AG08395 (cell line): Measurements from ENCODE around the gene ZNF225.
"Not testable (repeated sequence)": the region's sequence is repeated elsewhere in the genome, so short reads cannot be mapped to it uniquely, and the experiment has no call there.

Experiments
- DNase-seq: peaks from one replicate; pipeline ENCODE4 v3.0.0; 2012; ENCODE audit warnings: mixed read lengths, low spot score

ZNF225 gene

DNA sequence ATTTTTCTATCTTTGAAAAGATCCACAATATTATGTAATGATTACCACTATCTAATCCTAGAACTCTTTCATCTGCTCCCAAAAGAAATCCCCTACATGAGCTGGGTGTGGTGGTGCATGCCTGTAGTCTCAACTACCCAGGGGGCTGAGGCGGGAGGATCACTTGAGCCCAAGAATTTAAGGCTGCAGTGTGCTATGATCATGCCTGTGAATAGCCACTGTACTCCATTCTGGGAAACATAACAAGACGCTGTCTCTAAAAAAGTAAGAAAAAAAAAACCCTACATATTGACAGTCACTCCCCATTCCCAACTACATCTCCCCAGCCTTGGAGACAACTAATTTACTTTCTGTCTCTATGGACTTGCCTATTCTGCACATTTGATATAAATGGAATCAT is 50.6 kb downstream of the ZNF225 start:
- DNase-seq = no peak

DNA sequence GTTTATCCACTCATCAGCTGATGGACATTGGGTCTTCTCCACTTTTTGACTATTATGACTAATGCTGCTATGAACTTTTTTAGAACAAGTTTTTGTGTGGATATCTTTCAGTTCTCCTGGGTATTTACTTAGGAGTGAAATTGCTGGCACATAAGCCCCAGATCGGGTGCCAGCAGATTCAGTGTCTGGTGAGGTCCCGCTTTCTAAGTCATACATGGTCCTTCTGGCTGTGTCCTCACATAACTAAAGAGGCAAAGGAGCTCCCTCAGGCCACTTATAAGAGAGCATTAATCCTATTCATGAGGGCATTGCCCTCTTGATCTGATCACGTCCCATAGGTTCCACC is 51.1 kb downstream of the ZNF225 start:
- no peak for DNase-seq

DNA sequence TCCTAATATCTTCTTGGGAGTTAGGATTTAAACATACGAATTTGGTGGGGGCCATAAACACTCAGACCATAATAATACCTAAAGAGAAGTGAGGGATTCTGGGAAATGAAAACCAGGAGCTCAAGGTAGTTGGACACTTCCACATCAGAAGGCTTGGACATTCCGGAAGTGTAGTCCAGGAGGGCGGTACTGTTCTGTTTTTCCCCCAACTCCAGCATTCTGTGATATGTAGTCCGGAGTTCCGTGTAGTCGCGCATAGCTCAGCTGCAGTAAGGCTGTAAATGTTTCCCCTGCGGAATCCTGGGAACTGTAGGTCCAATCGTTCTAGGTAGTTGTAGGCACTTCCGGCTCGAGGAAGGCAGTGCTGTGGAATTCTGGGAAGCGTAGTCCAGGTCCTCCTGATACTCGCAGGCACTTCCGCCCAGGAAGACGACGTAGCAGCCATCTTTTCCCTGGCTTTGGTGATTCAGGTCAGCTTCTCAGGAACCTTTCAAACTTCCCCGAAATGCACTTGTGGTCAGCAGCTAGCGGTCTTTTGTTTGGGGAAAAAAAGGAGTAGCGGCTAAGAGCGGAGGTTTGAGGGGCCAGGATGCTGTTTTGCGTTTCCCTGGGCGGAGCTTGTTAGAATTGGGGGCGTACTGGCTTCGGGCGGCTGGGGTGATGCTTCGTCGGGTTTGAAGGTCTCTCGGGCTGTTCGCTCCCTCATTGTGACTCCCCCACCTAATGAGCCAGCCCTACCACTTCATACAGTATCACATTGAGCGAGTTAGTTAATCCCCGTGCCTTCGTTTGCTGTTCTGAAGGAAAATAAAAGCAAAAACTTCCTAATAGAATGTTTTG is 51.7 kb downstream of the ZNF225 start, which contains the start of gene ZNF226:
Gene ZNF226, plus strand, starts transcription at position 428 of the 840 bp plus-strand sequence. CDS start 4,981 bp downstream, outside the sequence.
- DNase-seq = peak; percentile 97

DNA sequence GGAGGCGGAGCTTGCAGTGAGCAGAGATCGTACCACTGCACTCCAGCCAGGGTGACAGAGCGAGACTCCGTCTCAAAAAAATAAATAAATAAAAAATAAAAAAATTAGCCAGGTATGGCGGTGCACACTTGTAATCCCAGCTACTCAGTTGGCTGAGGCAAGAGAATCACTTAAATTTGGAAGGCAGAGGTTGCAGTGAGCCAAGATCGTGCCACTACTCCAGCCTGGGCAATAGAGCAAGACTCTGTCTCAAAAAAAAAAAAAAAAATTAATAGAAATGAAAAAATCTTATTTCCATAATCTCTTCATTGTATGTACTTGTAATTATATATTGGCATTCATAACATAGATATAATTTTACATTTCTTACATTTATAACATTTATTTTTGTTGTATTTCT is 57.5 kb downstream of the ZNF225 start:
- not testable (repeated sequence) for DNase-seq

DNA sequence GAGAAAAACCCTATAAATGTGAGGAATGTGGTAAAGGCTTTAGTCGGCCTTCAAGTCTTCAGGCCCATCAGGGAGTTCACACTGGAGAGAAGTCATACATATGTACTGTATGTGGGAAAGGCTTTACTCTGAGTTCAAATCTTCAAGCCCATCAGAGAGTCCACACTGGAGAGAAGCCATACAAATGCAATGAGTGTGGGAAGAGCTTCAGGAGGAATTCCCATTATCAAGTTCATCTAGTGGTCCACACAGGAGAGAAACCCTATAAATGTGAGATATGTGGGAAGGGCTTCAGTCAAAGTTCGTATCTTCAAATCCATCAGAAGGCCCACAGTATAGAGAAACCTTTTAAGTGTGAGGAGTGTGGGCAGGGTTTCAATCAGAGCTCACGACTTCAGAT is 63.4 kb downstream of the ZNF225 start:
- no peak for DNase-seq

DNA sequence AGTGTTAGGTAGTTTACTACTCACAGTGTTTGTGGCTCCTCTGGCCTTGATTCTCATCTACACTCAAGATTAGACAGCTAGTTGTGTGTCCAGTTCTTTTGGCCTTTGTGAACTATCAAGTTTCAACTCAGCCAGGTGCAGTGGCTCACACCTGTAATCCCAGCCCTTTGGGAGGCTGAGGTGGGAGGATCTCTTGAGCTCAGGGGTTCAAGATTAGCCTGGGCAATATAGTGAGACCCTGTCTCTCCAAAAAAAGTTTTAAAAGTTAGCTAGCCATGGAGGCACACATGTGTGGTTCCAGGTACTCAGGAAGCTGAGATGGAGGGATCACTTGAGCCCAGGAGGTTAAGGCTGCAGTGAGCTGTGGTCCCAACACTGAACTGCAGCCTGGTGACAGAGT is 67.8 kb downstream of the ZNF225 start:
- DNase-seq = no peak

DNA sequence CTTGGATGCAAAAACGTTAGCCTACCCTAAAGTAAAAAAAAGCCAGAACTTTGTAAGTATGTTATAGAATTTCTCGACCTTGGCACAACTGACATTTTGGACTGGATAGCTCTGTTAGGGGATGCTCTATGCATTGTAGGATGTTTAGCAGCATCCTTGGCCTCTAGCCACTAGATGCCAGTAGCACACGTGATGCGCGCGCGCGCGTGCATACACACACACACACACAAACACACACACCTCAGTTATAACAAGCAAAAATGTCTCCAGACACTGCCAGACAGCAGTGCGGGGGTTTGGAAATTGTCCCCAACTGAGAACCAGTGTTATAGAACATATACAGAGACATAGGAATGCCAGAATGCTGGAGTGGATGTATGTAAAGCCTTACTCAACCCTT is 68.9 kb downstream of the ZNF225 start:
- DNase-seq = no peak
